Mammary epithelial cell (primary cell): Measurements from ENCODE around the gene PLAAT4.

ENCODE experiments used
- CTCF ChIP-seq, 2 donors: IDR thresholded peaks in 1 of 2; conservative IDR thresholded peaks in 1 of 2; 2 replicates each; pipeline ENCODE4 v1.5.1; 2011 to 2012; ENCODE audit warnings: inconsistent platforms in 2 of 2, low read length in 2 of 2, mild to moderate bottlenecking in 2 of 2, control low read depth in 1 of 2, low read depth in 1 of 2; ENCODE audit not compliant: insufficient read depth in 1 of 2; ENCODE audit errors: extremely low read depth in 1 of 2
- EZH2 ChIP-seq: IDR thresholded peaks from 2 replicates; pipeline ENCODE4 v1.6.1; 2012; ENCODE audit warnings: low read length, inconsistent platforms, borderline replicate concordance

- no peak for TF ChIP-seq EZH2
- TF ChIP-seq CTCF (conservative IDR thresholded peaks at IDR 0.05 in 1 of 2, IDR thresholded peaks at IDR 0.05 in 1 of 2; ENCODE audit: extremely low read depth in 1 of 2, insufficient read depth in 1 of 2, low read depth in 1 of 2, low read length in 2 of 2) = no peak
Measured at GRCh38 chr11:63488789-63489188, 47.8 kb upstream of the PLAAT4 start.
